HG03565 (cell line): ENCODE results near the gene LRCH1.

Experiments
- ATAC-seq: cut with Tn5 transposase; IDR thresholded peaks from one replicate; pipeline ENCODE4 v1.9.1; 2021; ENCODE audit warnings: mild to moderate bottlenecking, moderate library complexity; ENCODE audit not compliant: unreplicated experiment

The LRCH1 gene

GRCh38 chr13:46561286-46561685 is 8.3 kb downstream of the LRCH1 start:
- ATAC-seq, result no peak

DNA sequence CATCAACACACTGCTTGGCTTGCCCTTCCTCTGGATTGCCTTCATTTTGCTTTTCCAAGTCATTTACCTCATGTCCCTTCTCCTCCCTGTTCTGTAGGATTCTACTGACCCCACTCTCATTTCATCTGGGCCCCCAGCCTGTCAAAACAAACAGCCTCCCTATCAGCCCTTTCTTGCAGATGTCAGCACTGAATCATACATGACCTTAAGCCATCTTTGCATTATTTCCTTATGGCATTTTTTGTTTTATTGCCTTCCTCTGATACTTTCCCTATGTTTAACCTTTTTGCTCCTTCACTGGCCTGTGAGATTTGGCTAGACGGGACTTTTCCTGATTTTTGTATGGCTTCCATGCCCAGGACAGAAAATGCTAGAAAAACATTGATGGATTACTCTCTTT is 8.7 kb downstream of the LRCH1 start:
- ATAC-seq, result no peak

GRCh38 chr13:46562152-46562551 is 9.2 kb downstream of the LRCH1 start:
- no peak for ATAC-seq

GRCh38 chr13:46562581-46562980 is 9.6 kb downstream of the LRCH1 start:
- no peak for ATAC-seq

GRCh38 chr13:46565808-46566750 is 13.1 kb downstream of the LRCH1 start:
- ATAC-seq, result peak; percentile 52

- ATAC-seq, result no peak
These were observed 14.7 kb downstream of the LRCH1 start for GRCh38 chr13:46567671-46568070.

DNA sequence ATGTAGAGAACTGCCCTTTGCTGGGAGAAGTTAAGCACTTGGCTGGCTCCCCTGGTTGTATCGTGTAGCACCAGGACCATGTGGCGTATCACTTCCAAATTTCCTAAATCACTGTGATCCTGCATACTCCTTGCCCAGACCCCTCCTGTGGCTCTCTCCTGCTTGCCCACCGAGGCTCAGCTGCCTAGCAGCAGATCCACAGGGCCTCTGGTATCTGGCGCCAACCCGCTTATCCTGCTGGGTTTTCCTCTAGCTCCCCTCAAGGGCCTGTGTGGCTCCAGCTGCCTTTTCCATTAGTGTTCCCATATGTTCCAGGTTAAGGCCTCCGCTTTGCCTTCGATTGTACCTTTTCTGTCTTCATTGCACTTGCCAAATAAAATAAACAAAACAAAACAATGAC is 16.5 kb downstream of the LRCH1 start:
- no peak for ATAC-seq

- ATAC-seq, result no peak
These were observed 17.3 kb downstream of the LRCH1 start for GRCh38 chr13:46570273-46570672.

- ATAC-seq, result peak; percentile 60
These were observed 18.4 kb downstream of the LRCH1 start for GRCh38 chr13:46571189-46571908.

DNA sequence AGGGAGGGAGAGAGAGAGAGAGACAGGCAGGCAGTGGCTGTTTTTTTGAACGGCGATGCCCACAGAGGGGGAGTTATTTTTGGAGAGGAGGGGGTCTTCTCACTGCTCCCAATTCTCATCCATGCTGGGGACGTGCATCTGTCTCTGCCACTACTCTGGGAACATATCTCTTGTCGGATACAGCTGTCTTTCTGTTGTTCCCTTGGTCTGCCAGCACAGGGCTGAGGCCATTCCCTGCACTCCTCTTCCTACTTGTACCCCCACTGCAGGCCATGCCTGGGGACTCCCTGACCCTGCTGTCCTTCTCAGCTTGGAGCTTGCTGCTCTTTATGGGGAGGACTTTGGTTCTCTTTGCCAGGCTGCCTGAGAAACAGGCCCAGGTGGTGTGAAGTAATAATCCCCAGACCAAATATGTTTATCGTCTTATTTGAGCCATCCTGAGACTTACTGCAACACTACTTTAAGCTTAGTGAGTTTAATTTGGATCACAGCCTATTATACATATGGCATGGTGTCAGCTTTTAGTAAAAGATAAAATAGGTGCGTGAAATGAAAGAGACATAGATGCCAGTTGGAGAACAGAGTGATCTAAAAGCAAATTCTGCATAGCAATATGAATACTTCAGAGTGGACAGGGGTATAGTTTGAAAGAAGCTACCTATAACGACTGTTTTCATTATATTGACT is 19.1 kb downstream of the LRCH1 start:
- ATAC-seq, result no peak

DNA sequence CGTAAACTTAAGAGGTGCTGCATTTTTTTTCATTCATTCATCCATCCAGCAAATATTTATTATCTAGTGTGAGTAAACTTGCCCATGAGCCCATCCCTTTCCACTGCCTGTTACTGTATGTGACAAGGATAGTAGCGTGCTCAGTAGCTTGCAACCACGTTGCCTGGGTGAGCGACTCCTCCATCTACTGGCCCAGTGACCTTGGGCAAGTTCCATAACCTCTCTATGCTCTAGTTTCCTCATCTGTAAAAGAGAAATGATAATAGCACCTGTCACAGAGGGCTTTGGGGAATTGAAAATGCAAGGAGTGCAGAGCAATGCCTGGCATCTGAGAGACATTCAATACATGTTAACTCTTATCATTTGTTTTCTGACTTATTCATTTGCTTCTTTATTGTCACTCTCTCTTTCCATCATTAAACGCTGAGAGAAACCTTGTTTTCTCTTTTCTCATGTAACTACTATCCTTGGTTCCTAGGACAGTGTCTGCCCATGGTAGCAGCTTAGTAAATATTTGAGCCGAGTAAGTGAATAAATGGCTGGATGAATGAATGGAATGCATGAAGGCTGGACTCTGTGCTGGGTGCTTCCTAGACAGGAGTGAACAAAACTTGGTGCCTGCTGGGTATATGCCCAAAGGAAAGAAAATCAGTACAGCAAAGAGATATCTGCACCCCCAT is 19.9 kb downstream of the LRCH1 start:
- ATAC-seq, result peak; percentile 24

GRCh38 chr13:46575301-46575771 is 22.4 kb downstream of the LRCH1 start:
- peak; percentile 33 for ATAC-seq

DNA sequence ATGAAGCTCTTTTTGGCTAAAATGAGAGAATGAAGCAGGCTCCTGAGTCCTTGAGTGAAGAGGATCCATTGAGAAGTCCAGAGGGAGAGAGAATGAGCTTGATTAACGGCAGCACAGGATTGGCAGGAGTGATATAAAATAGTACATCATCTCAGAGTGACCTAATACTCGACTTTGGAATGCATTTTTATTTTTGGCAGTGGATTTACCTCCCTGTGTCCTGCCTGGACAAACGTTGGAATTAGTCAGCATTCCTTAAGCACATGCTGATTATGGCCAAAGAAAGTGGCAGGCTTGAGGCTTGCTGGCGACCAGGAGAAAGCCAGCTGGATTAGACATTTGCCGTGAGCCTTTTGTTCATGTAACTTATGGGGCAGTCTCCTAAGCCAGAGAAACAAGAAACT is 22.9 kb downstream of the LRCH1 start:
- no peak for ATAC-seq

GRCh38 chr13:46576762-46577161 is 23.8 kb downstream of the LRCH1 start:
- no peak for ATAC-seq

DNA sequence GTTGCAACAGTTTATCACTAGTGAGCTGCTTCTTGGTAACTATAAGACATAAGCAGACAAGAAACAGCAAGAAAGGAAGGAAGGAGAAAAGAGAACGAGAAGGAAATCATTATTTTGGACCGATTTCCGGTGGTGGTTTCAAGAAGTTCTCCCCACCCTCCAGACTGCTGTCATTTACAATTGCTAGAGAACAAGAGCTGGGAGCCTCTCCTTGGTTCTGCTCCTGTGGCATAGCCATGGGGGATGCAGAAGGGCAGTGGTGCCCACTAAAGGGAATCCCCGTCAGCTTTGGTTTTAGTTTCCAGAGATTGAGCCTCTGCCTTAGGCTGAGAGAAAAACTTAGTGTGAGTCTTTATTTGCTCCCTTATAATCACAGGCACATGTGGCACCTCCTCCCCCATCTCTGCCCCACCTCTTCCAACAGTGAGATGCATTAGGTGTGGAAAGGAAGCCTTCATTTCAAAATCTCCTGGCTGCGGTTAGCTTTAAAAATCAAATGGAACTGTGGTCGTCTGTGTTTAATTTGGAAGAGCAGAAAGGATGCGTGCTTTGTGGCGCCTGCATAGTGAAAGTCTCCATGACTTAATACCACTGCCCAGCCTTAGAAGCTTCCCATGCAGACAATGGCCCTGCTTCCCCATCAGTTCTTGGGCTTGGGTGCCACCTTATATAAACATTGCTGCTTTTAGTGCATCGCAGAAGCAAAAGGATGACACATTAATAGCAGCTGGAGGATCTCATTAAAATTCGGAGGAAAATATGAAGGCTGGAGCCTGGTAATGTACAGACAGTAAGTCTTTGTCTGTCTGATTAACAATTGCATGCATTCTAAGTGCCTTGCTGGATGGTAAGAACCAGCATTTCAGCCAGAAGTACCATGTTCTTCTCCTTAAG is 25.0 kb downstream of the LRCH1 start:
- no peak for ATAC-seq

GRCh38 chr13:46578590-46578975 is 25.6 kb downstream of the LRCH1 start:
- ATAC-seq, result peak; percentile 31

DNA sequence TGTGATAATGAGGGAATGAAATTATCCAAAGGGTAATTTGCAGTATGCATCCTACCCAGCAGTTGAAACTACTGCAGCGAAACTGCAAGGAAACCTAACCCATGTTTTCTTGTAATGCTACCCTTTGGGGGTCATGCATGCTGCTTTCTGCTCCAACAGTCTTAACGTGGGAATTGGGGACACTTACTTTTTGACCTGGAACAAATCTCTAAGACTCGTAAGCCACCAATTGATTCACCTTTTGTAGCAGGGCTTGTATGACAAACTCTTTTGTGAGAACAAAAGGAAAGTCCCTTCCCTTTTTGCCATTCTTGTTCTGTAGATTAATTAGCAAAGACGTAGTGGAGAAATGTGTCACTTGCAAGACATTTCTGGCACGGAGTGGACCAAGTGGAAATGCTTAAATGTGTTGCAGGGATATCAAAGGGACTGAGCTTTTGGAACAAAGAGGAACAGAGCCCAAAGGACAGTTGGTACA is 27.4 kb downstream of the LRCH1 start:
- ATAC-seq, result peak; percentile 28

GRCh38 chr13:46582190-46582589 is 29.2 kb downstream of the LRCH1 start:
- ATAC-seq, result no peak

DNA sequence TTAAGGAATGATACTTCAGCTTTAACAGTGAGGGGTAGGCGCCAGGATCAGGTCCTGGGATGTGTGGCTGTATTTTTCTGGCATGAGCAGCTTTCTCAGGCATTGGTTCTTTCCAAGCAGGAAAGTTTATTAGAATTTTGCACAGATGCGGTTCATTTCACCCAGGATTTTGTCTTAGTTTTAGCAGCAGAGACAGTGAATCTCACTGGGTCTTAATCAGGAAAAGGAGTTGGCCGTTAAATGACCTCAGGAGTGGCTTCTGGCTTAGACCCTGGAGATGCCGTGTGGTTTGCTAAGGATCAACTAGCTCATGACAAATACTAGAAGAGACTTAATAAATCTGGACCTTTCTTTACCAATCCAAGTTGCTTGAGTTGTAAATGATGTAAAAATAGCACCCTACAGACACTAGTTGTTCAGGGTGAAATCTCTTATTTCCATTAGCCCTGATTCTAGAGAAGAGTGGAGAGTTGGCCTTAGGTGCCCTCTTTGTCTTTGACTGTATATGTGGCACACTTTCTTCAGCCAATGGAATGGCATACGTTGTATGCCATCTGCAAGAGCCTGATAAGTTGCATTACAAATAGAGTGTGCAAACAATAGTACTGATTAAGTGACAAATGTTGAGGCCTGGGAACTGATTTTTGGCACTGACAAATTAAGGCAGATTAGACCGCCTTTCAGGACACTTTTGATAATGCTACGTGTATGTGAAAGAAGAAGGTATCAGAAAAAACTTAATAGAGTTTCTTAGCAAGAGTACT is 34.0 kb downstream of the LRCH1 start:
- ATAC-seq, result no peak
